Activated effector memory CD4-positive, alpha-beta T cell treated with anti-CD3 and anti-CD28 coated beads, Interleukin-2, amount 50 U/mL, for 16 hours (primary cell): Measurements from ENCODE around the gene CSH2.
"Not testable (repeated sequence)": the region's sequence is repeated elsewhere in the genome, so short reads cannot be mapped to it uniquely, and the experiment has no call there.

Source experiments
- DNase-seq: peaks from one replicate; pipeline ENCODE4 v3.0.0-alpha.2; 2020

The CSH2 gene

DNA sequence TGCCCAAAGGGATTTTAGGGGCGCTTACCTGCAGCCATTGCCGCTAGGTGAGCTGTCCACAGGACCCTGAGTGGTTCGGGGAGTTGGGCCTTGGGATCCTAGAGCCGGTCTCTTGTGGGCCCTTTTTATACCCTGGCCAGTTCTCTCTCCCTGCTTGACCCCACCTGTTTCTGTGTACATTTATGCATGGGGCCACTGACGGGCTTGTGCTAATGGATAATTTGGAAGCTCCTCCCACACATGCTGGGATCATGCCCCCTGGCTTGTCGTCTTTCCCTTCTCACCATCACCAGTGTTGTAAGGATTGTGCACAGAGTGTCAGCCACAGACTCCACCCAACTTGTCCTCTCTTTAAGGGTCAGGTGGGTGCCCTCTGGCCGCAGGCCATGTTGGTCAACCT lies at the start of gene CSH2:
CSH2 (minus strand) TSS at position 101 of the 400 bp plus-strand sequence; CDS start at position 38, 63 bp downstream.
- DNase-seq, result not testable (repeated sequence)

DNA sequence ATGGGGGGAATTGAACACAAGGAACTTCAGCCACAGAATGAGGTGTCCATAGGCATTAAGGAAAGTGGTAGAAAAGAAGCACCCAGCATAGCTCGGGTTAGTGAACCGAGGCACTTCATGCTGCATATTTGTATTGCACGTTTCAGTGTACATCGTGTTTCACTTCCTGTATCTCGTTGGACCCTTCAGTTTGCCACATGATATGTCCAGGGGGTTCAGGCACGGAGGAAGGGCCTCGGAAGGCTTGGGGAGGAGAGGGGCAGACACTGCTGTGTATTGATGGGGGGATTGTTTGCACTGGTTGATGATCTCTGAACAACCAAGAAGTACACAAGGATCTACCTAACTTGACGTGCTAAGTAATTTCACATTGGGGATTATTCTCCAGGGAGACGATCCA lies 48.9 kb upstream of the CSH2 start:
- not testable (repeated sequence) for DNase-seq

- DNase-seq, result not testable (repeated sequence)
Observed at GRCh38 chr17:63920779-63921178, 47.3 kb upstream of the CSH2 start.

- DNase-seq, result not testable (repeated sequence)
Observed at GRCh38 chr17:63920050-63920449, 46.6 kb upstream of the CSH2 start.

GRCh38 chr17:63919311-63919723 lies 45.8 kb upstream of the CSH2 start:
- peak; percentile 85 for DNase-seq

- DNase-seq, result not testable (repeated sequence)
Observed at GRCh38 chr17:63918789-63919305, 45.4 kb upstream of the CSH2 start, which contains the start of gene GH1. GH1 (minus strand) TSS chr17:63918839; CDS start chr17:63918776, 63 bp downstream.

DNA sequence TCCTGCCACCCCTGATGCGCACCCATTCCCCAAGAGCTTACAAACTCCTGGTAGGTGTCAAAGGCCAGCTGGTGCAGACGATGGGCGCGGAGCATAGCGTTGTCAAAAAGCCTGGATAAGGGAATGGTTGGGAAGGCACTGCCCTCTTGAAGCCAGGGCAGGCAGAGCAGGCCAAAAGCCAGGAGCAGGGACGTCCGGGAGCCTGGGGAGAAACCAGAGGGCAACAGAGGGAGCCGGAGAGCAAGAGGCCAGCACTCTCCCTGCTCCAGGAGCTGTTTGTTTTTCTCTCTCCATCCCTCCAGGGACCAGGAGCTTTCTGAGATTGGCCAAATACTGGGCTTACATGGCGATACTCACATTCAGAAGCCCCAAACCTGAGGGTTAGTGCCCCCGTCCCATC lies 44.8 kb upstream of the CSH2 start:
- no peak for DNase-seq

- peak; percentile 44 for DNase-seq
Observed at GRCh38 chr17:63917646-63918045, 44.2 kb upstream of the CSH2 start.

- DNase-seq, result peak; percentile 10
Observed at GRCh38 chr17:63917206-63917605, 43.7 kb upstream of the CSH2 start.

- peak; percentile 12 for DNase-seq
Observed at GRCh38 chr17:63916566-63917185, 43.2 kb upstream of the CSH2 start.

- DNase-seq, result peak; percentile 30
Observed at GRCh38 chr17:63915753-63916152, 42.3 kb upstream of the CSH2 start.

DNA sequence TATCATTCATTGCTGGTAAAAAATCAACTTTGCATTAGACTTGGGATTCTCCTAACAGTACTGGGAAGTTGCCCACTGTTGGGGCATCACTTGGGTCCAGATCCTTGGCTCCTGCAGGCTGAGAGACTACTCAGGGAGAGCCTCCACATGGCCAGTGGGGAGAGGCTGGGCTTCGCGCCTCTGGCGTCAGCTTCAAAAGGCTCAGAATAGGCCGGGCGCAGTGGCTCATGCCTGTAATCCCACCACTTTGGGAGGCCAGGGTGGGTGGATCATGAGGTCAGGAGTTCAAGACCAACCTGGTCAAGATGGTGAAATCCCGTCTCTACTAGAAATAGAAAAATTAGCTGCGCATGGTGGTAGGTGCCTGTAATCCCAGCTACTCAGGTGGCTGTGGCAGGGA lies 41.0 kb upstream of the CSH2 start:
- peak; percentile 14 for DNase-seq

DNA sequence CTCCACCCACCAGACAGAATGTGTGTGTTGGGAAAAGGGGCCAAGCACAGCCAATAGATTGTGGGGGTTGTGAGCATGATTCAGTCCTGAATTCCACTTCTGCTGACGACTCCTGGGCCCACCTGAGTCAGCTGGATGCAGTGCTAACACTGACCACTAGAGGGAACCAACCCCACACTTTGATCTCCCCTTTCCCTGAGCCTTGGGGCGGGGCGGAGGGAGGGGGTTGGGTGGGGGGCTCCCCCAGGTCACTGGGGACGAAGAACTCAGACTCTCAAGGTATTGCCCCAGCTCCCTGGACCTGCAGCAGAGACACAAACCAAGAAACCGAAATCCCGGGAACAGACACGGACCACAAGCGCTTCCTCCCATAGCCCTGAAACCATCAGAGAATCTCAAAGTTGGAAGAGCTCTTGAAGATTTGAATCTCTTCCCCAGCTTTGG lies 38.2 kb upstream of the CSH2 start:
- DNase-seq, result peak; percentile 85

- peak; percentile 56 for DNase-seq
Observed at GRCh38 chr17:63911041-63911635, 37.7 kb upstream of the CSH2 start, which contains the start of gene CSHL1. CSHL1 (minus strand) TSS chr17:63911258; CDS start chr17:63911196, 62 bp downstream.

GRCh38 chr17:63910096-63910495 lies 36.6 kb upstream of the CSH2 start:
- DNase-seq, result peak; percentile 51

DNA sequence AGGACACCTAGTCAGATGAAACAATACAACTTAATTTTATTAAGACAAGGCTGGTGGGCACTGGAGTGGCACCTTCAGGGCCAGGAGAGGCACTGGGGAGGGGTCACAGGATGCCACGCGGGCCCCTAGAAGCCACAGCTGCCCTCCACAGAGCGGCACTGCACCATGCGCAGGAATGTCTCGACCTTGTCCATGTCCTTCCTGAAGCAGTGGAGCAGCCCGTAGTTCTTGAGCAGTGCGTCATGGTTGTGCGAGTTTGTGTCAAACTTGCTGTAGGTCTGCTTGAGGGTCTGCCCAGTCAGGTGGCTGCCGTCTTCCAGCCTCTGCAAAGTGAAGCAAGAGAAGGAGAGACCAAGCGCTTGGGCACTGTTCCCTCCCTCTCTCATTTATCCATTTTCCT lies 36.1 kb upstream of the CSH2 start:
- DNase-seq, result peak; percentile 36

DNA sequence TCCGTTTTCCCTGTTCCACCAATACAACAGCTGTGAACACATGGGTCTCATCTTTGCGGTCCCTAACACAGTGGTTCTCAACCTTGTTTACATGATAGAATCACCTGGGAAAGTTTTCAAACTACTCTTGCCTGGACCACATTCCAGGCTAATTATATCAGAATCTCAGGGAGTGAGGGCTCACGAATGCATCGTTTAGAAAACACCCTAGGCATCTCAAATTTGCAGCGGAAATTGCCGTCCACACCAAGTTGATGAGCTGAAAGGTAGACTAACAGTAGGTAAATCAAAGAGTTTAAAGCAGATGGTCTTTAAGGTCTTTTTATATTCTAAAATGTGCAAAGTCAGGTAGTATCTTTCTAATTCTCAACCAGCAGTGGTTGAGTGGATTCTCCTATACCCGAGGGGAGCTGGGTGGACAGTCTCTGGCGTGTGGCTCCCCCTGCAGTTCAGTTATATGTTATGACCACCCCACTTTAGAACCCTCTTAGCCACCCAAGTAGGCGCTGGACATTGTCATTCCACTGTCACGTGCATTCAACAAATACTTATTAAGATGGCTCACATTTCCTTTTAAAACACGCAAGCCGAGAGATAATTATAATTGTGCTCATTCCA lies 33.8 kb upstream of the CSH2 start:
- DNase-seq, result peak; percentile 64

- DNase-seq, result not testable (repeated sequence)
Observed at GRCh38 chr17:63904796-63905195, 31.3 kb upstream of the CSH2 start.

DNA sequence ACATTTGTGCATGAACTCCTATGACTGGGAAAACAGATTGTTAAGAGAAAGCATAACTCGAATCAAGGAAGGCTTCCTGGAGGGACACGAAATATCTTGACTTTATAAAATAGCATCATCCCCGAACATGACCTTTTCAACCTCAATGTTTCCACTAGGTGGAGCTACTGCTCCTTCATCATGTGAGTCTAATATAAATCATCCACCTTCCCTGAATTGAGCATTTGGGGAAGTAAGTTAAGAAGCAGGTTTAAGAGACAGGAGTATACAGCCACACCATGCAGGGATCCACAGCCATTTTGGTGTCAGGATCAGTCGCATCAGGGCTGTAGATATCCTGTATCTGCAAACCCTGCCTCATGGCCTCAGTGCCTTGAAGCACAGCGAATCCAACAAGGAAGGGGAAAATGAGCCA lies 30.3 kb upstream of the CSH2 start:
- DNase-seq, result not testable (repeated sequence)

- DNase-seq, result peak; percentile 13
Observed at GRCh38 chr17:63901971-63902370, 28.5 kb upstream of the CSH2 start.

DNA sequence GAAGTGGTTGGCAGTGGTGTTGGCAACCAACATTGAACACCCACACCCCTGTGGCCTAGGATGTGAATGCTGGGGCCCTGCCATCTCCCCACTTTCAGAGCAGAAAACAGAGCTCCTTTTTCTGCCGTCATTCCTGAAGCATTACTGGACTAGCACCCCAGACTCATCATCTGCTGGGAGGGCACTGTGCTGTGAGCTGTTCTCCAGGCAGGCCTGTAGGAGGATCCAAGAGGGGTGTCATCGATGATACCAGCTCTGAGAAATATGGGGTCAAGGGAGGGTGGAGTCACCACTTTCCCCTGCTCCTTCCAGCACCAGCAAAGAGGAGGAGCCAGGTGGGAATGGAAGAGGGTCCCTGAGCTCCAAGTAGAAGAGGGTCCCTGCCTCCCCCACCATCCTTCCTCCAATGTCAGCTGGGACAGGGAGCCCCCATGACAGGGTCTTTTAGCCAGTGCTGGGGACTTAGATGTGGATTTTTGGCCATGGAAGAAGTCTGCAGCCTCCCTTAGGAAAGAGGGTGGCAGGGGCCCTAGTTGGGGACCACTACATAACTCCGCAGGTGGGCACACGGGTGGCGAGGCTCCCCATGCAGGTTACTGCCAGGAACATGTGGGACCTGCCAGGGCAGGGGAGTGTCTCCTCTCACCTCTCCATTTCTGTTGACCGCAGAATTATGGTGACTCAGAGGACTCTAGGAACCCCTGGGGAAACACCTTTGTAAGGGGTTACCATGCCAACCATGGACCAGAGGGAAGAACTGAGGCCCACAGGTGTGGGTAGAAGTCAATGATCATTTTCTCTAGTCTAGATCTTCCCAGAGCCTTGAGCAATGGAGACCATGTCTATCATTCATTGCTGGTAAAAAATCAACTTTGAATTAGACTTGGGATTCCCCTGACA lies 25.7 kb upstream of the CSH2 start:
- DNase-seq, result peak; percentile 72

DNA sequence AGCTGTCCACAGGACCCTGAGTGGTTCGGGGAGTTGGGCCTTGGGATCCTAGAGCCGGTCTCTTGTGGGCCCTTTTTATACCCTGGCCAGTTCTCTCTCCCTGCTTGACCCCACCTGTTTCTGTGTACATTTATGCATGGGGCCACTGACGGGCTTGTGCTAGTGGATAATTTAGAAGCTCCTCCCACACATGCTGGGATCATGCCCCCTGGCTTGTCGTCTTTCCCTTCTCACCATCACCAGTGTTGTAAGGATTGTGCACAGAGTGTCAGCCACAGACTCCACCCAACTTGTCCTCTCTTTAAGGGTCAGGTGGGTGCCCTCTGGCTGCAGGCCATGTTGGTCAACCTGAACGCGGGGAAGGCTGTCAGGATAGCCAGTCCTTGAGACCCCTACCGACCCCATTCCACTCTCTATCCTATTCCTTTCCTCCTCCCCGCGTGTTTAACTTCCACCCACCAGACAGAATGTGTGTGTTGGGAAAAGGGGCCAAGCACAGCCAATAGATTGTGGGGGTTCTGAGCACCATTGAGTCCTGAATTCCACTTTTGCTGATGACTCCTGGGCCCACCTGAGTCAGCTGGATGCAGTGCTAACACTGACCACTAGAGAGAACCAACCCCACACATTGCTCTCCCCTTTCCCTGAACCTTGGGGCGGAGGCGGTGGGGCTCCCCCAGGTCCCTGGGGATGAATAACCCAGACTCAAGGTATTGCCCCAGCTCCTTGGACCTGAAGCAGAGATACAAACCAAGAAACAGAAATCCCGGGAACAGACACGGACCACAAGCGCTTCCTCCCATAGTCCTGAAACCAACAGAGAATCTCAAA lies 23.3 kb upstream of the CSH2 start, which contains the start of gene CSH1:
CSH1 (minus strand) TSS at position 51 of the 831 bp plus-strand sequence. CDS start 63 bp downstream, outside the sequence.
- DNase-seq, result peak; percentile 55
